ENCODE results near the gene TSPOAP1. TPM values are rescaled to one million over a fixed set of nuclear protein-coding genes. Genes with fewer than 3 reads are reported as not detected.

Gene TSPOAP1
- total RNA-seq, 1 experiment from 2014 or later = 0.53 TPM

DNA sequence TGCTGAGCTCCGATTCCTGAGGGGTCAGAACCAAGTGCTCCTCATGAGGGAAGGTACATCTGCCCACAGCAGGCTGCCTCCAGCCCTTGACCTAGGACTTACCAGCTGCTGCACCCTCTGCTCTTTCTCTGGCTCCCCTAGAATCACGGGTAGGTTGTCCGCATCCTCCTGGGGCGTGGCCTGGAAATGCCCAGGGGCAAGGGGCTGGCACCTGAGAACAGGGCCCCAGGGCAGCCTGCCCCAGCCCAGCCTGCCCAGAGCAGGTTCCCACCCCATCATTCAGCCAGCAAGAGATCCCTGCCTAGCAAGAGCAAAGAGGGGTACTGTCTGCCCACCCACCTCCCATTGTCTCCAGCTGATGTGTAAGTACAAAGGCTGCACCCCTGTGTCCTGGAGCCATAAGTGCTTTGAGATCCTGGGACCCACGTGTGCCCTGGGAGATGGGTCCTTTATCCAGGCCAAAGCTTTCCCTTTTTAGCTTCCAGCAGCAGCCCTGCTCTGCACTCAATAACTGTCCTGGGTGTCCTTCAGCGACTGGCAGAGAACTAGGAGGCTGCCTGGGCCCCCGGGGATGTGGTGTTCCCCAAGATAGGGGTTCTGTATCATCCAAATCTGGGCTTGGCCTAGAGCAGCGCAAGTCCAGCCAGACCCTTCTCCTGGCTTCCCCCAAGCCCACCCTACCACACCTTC is 5.1 kb downstream of the TSPOAP1 start:
- Histone ChIP-seq H3K4me3 (no peak overlapping the region), H3K4me1 (no peaks in the 10 kb centered on the region), H3K9me3 (replicated peaks) (no peaks in the 10 kb centered on the region), H3K27me3 (no peaks in the 10 kb centered on the region), H3K27ac (no peak overlapping the region), H3K36me3 (no peaks in the 10 kb centered on the region)
- no peak for DNase-seq

DNA sequence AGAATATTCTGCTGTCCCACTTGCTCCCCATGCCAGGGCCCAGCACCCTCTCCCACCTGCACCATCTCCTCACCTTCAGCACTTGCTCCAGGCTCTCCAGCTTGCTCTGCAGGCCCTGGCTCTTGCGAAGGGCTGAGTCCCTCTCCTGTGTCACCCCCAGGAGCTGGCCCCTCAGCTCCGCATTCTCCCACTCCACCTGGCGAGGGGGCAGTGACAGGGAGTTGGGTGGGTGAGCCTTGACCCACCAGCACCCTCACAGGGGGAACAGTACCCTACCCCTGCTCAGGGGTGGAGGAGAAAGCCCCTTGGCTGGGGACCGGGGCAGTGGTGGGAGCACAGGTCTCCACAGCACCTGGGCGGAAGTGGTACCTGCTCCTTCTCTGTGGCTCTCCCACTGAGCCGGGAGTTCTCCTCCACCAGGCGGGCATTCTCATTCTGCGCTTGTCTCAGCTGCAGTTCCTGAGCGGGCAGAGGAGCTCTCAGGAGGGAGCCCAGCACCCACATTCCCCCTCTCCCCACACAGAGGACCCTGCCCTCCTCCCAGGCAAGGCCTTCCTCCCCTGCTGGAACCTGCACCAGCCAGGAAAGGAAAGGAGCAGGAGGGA is 5.9 kb downstream of the TSPOAP1 start:
- Histone ChIP-seq H3K4me3 (no peak overlapping the region), H3K4me1 (no peaks in the 10 kb centered on the region), H3K27ac (no peak overlapping the region), H3K9me3 (replicated peaks) (no peaks in the 10 kb centered on the region), H3K27me3 (no peaks in the 10 kb centered on the region), H3K36me3 (no peaks in the 10 kb centered on the region)
- DNase-seq = no peak

DNA sequence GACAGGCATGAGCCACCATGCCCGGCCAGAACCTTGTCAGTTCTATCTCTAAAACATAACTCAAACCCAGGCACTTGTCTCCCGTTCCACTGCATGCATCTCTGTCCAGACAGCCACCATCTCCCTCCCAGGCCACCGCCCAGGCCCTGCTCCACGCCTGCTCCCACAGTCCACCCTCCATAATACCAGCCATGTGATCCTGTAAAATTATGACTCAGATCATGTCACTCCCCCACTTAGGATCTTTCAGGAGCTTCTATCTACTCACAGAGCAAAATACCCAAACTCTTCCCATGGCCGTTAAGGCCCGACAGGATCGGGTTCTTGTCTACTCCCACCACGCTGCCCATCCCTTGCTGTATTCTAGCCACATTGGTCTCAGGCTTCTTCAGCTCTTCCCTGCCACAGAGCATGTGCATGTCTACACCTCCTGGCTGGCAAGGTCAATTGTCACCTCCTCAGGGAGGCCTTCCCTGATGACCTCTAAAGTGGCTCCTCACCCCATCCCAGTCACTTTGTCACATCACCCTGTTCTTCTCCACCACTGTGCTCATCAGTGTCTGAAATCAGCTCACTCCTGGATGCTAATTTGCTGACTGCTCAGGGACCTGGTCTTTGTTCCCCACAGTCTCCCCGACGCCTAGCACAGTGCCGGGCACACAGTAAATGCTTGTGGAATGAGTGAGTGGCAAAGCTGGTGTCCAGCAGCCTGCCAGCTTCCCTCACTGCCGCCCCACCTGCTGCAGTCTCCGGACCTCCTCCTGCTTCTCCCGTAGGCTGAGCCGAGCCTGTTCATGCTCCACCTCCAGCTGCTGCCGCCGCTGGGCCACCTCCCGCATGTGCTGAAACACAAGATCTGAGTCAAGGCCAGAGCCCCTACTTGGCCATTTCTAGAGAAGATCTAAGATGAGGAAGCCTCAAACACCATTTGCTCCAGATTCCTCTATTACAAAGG is 6.7 kb downstream of the TSPOAP1 start:
- Histone ChIP-seq H3K4me3 (no peak overlapping the region), H3K27ac (no peak overlapping the region), H3K36me3 (no peaks in the 10 kb centered on the region), H3K27me3 (no peaks in the 10 kb centered on the region), H3K4me1 (no peaks in the 10 kb centered on the region), H3K9me3 (replicated peaks) (no peaks in the 10 kb centered on the region)
- no peak for DNase-seq

DNA sequence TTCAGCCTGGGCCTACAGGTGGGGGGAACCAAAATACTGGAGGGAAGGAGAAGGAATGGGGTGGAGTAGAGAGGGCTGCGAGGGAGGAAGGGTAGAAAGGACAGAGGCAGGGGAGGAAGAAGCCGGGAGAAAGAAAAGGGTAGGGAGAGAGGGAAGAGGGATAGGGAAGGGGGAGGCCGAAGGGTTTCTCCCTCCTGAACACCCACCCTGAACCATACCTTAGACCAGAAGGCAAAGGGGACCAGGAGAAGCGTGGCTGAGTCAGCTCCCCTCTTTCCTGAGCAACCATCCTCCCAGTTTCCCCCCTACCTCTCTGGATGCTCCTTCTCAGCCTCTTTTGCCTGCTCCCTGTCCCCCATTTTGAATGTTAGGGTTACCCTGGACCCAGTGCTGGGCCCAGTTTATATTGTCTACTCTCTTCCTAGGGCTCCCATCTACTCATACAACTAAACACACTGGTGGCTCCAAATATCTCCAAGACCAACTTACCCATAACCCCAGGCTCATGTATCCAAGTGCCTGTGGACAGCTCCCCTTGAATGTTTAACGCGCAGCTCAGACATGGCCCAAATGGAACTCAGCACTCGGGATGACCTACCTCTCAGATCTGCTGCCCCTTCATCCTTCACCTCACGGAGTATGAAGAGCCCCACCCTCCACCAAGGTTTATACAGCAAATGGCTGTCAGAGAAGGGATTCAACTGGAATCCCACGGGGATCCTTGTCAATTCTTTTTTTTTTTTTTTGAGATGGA is 7.8 kb downstream of the TSPOAP1 start:
- H3K4me1 ChIP-seq = no peaks in the 10 kb centered on the region
- H3K36me3 ChIP-seq = no peaks in the 10 kb centered on the region
- no peak overlapping the region for H3K27ac ChIP-seq
- no peaks in the 10 kb centered on the region for H3K9me3 ChIP-seq (replicated peaks)
- no peak overlapping the region for H3K4me3 ChIP-seq
- DNase-seq = no peak
- H3K27me3 ChIP-seq = no peaks in the 10 kb centered on the region

DNA sequence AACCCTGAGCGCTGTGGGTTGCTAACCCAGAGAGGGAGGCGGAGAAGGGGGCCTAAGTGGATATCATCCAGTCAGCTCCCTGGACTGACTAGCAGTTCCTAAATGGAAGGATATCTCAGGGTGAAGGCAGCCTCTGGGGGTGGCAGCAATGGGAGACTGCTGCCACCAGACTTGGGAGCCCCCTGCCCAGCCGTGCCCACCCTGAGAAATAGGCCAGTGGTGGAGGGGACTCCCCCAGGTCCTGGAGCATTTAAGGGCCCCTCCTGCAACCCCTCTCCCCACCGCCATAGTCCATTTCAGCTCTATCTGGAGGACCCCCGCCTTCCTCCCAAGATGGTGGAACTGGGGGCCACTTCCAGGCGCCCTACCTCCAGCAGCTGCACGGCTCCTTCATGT is 8.4 kb downstream of the TSPOAP1 start:
- Histone ChIP-seq H3K36me3 (no peaks in the 10 kb centered on the region), H3K27me3 (no peaks in the 10 kb centered on the region), H3K9me3 (replicated peaks) (no peaks in the 10 kb centered on the region), H3K4me3 (no peak overlapping the region), H3K27ac (no peak overlapping the region), H3K4me1 (no peaks in the 10 kb centered on the region)
- no peak for DNase-seq

DNA sequence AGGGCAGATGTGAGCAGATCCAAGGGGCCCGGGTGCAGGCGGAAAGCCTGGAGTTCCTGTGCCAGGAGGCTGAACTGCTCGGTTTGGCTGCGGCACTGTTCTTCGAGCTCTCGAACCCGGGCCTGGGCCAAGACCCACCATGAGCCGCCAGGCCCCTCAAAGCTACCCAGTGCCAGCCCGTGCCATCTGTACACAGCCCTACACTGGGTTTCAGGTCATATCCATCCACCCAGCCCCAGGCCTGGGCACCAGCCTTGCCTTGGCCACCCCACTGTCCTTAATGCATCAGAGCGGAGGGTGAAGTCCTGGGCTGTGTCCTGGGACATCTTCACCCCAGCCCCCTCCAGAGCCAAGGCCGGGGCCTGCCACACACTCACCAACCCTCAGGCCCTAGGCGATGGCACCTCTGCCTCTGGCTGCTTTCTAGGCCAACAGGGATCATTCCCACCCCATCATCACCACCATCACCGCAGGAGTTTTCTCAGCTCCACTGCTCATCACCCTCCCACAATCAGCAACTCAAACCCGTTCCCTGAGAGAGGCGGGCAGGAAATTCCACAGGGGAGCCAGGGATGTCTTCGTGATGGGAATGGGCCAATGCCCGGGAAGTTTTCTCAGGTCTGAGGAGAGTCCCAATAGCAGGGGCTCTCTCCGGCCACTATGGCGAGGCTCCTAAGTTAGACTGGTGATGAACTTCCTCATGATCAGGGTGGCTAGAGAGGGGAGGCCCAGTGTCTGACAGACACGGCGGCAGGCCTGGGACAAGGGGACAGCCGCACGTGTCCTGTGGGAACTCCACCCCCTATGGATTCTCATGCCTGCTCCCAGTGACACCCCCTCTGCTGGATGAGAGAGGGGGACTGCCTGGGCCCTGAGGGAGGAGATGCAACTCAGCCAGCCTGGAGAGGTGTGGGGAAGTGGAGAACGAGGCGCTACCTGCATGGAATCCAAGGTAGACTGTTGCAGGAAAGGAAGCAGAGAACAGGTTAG is 9.1 kb downstream of the TSPOAP1 start:
- Histone ChIP-seq H3K36me3 (no peaks in the 10 kb centered on the region), H3K27ac (no peak overlapping the region), H3K27me3 (no peaks in the 10 kb centered on the region), H3K4me3 (no peak overlapping the region), H3K4me1 (peaks cover 3% of the 10 kb centered on the region; the same call in 1 of the 2 replicates), H3K9me3 (replicated peaks) (no peaks in the 10 kb centered on the region)
- DNase-seq = no peak

DNA sequence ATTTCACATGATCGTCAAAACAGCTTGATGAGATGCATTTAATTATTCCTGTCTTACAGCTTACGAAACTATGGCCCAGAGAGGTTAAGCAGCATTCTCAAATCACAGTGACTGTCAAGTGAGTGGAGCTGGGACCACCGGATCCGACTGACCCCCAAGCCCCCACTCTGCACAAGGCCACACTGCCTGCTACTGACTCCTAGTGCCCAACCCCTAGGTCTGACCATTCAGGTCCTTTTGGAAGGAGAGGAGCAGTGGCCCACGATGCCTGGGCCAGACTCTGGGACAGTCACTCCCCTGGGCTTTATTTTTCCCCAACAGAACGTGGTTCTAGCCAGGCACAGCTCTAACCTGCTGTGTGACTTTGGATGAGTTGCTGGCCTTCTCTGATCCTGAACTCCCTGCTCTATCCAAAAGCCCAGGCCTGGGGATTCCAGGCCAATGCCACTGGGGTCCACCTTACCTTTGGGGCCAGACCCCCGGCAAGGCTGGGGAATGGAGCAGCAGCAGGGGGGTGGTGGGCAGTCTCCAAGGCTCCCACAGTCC is 9.9 kb downstream of the TSPOAP1 start:
- Histone ChIP-seq H3K27me3 (no peaks in the 10 kb centered on the region), H3K4me1 (peaks cover 10% of the 10 kb centered on the region), H3K9me3 (replicated peaks) (no peaks in the 10 kb centered on the region), H3K4me3 (no peak overlapping the region), H3K36me3 (no peaks in the 10 kb centered on the region), H3K27ac (no peak overlapping the region)
- DNase-seq = no peak

DNA sequence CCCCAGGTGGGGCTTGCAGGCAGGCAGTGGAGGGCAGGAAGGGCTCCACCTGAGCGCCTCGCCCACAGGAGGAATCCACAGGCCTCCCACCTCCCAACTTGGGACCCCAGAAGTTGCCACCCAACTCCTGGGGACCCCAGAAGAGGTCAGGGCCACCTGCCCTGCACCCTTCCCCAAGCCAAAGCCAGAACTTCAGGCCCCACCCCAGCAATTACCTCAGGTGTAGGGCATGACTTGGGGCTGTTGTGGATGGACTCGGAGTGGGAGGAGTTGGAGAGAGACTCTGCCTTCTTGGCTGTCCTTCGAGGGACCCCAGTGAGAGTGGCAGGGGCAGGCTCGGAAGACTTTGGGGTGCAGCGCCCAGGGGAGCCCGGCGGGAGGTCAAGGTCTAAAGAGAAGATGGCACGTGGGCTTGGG is 10.5 kb downstream of the TSPOAP1 start:
- H3K27ac ChIP-seq = no peak overlapping the region
- DNase-seq = no peak
- H3K9me3 ChIP-seq (replicated peaks) = no peaks in the 10 kb centered on the region
- peaks cover 16% of the 10 kb centered on the region for H3K4me1 ChIP-seq
- no peak overlapping the region for H3K4me3 ChIP-seq
- H3K36me3 ChIP-seq = no peaks in the 10 kb centered on the region
- no peaks in the 10 kb centered on the region for H3K27me3 ChIP-seq

DNA sequence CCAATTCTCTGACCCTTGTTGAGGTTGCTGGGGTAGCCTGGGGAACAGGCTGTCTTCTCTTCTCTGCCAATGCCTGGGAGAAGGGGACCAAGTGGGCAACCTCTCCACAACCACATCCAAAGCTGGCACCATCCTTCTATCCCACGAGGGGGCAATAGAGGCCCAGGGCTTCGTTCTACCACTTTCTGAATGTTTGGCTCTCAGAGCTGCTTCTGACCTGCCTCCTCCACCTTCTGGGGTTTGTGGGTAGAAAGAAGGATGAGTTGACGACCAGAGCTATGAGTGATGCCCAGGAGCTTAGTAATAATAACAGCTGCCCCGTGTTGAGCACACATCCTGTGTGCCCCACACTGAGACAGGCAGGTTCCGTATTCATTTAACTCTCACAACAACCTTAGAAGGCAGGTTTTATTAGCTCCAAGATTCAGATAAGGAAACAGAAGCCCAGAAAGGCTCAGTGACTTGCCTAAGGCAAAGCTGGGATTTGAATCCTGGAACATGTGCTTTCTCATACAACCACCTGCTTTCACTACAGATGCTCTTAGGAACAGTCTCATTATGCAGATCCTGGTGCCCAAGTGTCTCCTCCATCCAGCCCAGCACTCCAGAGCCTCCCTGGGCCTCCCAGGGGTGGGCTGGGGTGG is 11.1 kb downstream of the TSPOAP1 start:
- no peaks in the 10 kb centered on the region for H3K9me3 ChIP-seq (replicated peaks)
- DNase-seq = peak; percentile 35 to 64
- H3K36me3 ChIP-seq = no peaks in the 10 kb centered on the region
- H3K4me3 ChIP-seq = no peak overlapping the region
- no peaks in the 10 kb centered on the region for H3K27me3 ChIP-seq
- no peak overlapping the region for H3K27ac ChIP-seq
- peaks cover 16% of the 10 kb centered on the region for H3K4me1 ChIP-seq

DNA sequence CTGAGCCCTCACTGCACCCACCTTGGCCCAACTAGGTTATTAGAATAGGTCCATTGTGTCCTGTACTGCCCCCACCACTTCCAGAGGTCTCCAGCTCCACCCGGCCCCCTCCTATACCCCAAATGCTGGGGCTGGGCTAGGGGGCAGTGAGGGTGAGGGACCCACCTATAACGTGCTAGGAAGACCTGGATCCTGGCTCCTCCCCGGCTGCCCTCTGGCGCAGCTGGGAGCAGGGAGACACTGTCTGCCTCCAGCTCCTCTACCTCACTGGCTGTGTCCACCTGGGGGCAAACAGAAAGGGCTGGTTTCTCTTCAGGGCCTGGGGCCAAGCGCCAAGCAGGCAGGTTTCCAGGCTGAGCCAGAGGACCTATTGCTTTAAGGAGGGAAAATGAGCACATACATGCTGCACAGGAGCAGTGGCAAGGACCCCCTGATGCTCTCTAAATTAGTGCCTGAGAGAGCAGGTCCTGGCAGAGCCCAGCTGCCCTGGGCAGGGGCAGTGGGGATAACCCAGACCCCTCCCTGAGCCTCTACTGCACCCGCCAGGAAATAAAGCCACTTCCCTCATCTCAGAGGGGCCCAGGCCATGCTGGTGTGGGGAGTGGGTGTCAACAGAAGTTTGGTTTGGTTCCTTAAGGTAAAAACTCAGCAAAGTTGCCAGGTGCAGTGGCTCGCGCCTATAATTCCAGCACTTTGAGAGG is 12.2 kb downstream of the TSPOAP1 start:
- Histone ChIP-seq H3K9me3 (replicated peaks) (no peaks in the 10 kb centered on the region), H3K4me1 (peaks cover 16% of the 10 kb centered on the region), H3K27ac (no peak overlapping the region), H3K27me3 (no peaks in the 10 kb centered on the region), H3K36me3 (no peaks in the 10 kb centered on the region), H3K4me3 (no peak overlapping the region)
- DNase-seq = no peak

DNA sequence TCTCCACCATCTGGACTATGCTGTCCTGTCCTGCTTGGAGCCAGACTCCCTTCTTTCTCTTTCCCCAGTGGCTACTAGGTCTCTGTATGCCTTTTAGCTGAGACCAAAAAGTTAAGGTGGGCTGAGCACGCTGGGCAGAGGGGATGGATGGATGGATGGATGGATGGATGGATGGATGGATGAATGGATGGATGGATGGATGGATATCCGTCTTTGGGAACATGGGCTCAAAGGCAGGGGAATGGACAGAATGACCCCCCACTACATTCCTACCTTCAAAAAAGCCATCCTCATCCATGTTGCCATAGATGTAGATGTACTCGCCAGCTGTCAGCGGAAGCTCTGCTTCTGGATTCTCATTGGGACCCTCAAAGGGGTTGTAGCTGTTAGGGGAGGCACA is 12.8 kb downstream of the TSPOAP1 start:
- Histone ChIP-seq H3K4me3 (no peak overlapping the region), H3K27ac (no peak overlapping the region), H3K27me3 (no peaks in the 10 kb centered on the region), H3K36me3 (no peaks in the 10 kb centered on the region), H3K4me1 (peaks cover 16% of the 10 kb centered on the region), H3K9me3 (replicated peaks) (no peaks in the 10 kb centered on the region)
- DNase-seq = no peak

DNA sequence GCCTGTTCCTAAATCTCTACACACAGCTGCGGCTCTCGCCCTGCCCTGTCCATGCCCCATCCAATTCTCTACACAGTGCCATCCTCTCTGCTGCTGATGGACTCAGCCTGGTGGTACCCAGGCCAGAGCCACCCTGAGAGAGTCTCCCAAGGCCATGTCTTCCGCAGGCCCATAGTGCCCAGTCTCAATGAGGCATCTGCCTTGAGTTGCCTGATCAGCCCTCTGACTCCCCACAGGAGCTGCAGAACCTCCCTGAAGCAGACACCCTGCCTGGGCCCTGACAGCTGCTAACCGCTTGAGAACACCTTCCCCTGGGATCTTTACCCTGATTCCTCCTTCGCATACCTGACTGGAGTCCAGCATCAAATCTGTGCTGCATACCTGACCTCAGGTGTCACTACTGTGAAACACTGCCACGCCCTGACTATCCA is 13.3 kb downstream of the TSPOAP1 start:
- Histone ChIP-seq H3K4me3 (no peak overlapping the region), H3K36me3 (no peaks in the 10 kb centered on the region), H3K27ac (no peak overlapping the region), H3K4me1 (peaks cover 16% of the 10 kb centered on the region), H3K9me3 (replicated peaks) (no peaks in the 10 kb centered on the region), H3K27me3 (no peaks in the 10 kb centered on the region)
- DNase-seq = no peak

DNA sequence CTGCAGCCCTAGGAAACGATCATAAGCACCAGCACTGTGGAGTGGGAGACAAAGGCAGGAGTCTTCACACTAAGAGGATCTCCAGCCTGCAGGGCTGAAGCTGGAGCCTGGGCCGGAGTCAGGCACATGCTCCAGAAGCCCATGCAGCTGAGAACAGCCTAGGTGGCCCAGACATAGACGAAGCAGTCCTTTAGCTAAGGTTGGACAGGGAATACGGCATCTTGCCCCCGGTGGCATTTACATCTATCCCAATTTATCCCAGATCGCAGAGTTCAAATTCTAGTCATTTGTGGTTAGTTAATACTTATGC is 13.9 kb downstream of the TSPOAP1 start:
- H3K9me3 ChIP-seq (replicated peaks) = no peaks in the 10 kb centered on the region
- H3K36me3 ChIP-seq = no peaks in the 10 kb centered on the region
- DNase-seq = no peak
- H3K4me1 ChIP-seq = peaks cover 16% of the 10 kb centered on the region
- H3K27ac ChIP-seq = peak overlapping the region; percentile 48
- no peak overlapping the region for H3K4me3 ChIP-seq
- no peaks in the 10 kb centered on the region for H3K27me3 ChIP-seq

All from SJCRH30 (cell line).